Hepatocyte (in vitro differentiated cells): Measurements from ENCODE around the gene HPSE2.

Source experiments
- EZH2 ChIP-seq: fragments of 200-600 bp; sonication (generic); IDR thresholded peaks from 2 replicates; pipeline ENCODE4 v1.6.1; 2016; ENCODE audit warnings: antibody characterized with exemption, mild to moderate bottlenecking, borderline replicate concordance
- EZH2phosphoT487 ChIP-seq: fragments of 200-600 bp; sonication (generic); IDR thresholded peaks from one replicate; pipeline ENCODE4 v1.6.1; 2018; ENCODE audit warnings: antibody characterized with exemption, mild to moderate bottlenecking, low read depth, moderate library complexity; ENCODE audit not compliant: unreplicated experiment, severe bottlenecking
- TF ChIP-seq, protein P1 (sequence below): fragments of 200-600 bp; sonication (generic); IDR thresholded peaks from 2 replicates; pipeline ENCODE4 v1.5.1; 2016; ENCODE audit warnings: antibody characterized with exemption, mild to moderate bottlenecking; ENCODE audit not compliant: poor library complexity

DNA sequence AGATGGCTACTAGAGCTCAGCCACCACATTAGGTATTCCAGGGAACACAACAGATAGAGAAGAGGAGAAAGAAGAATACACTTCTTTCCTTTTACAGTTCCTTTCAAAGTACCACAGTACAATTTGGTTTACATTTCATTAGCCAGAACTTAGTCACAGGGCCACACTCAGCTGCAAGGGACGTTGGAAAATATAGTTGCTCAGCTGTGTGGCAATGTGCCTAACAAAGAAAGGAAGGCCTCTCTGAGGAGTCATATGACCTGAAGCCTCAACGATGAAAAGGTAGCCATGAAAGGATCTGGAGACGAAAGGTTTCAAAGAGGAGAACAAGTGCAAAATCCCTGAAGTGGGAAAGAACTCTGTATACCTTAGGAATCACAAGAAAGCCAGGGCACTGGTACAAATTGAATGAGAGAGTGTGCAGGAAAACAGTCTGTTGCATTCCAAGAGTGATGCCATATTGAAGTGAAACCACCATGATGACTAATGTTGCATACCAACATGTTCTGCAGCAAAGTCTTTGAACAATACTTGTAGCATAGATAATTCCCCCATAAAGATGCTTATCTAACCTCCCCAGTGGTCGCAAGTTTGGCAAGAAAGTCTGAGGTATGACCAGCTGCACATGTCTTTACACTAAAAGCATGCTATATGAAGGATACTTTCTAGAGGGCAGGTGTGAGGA is 278.9 kb downstream of the HPSE2 start:
- TF ChIP-seq, protein P1, sequence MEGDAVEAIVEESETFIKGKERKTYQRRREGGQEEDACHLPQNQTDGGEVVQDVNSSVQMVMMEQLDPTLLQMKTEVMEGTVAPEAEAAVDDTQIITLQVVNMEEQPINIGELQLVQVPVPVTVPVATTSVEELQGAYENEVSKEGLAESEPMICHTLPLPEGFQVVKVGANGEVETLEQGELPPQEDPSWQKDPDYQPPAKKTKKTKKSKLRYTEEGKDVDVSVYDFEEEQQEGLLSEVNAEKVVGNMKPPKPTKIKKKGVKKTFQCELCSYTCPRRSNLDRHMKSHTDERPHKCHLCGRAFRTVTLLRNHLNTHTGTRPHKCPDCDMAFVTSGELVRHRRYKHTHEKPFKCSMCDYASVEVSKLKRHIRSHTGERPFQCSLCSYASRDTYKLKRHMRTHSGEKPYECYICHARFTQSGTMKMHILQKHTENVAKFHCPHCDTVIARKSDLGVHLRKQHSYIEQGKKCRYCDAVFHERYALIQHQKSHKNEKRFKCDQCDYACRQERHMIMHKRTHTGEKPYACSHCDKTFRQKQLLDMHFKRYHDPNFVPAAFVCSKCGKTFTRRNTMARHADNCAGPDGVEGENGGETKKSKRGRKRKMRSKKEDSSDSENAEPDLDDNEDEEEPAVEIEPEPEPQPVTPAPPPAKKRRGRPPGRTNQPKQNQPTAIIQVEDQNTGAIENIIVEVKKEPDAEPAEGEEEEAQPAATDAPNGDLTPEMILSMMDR = no peak
- TF ChIP-seq EZH2 (no peak), EZH2phosphoT487 (no peak)
